Fibroblast of lung (primary cell): ENCODE results near the gene RNASEH2B. TPM values are rescaled to one million over a fixed set of nuclear protein-coding genes. Genes with fewer than 3 reads are reported as not detected.

Experiments used
- DNase-seq, 2 donors: peaks; one replicate each; pipeline versions ENCODE4 v3.0.0 to v3.0.0-alpha.2; 2010; ENCODE audit warnings: low read depth in 2 of 2
- H2AFZ ChIP-seq: 2 replicates; pipeline ENCODE4 v1.5.1; 2012; ENCODE audit warnings: low read length, control low read depth, inconsistent platforms
- H3K27ac ChIP-seq: 2 replicates; pipeline ENCODE4 v1.5.1; 2011; ENCODE audit warnings: low read length, control low read depth; ENCODE audit not compliant: insufficient read depth
- H3K27me3 ChIP-seq: 2 replicates; pipeline ENCODE4 v1.5.1; 2011; ENCODE audit warnings: mild to moderate bottlenecking, low read length; ENCODE audit not compliant: control insufficient read depth, insufficient read depth
- H3K36me3 ChIP-seq: 2 replicates; pipeline ENCODE4 v1.5.1; 2011; ENCODE audit warnings: low read length; ENCODE audit not compliant: control insufficient read depth, insufficient read depth
- H3K4me1 ChIP-seq: 2 replicates; pipeline ENCODE4 v1.5.1; 2011; ENCODE audit warnings: low read length; ENCODE audit not compliant: control insufficient read depth, insufficient read depth; ENCODE audit errors: extremely low read depth
- H3K4me2 ChIP-seq: 2 replicates; pipeline ENCODE4 v1.5.1; 2011; ENCODE audit warnings: low read length, control low read depth; ENCODE audit not compliant: insufficient read depth; ENCODE audit errors: extremely low read depth
- H3K4me3 ChIP-seq, 4 experiments: fragments of 200-600 bp in 1 of 4; sonication (generic) in 1 of 4; replicated peaks in 1 of 4; 2 replicates each; pipeline ENCODE4 v1.5.1; 2011 to 2016; ENCODE audit warnings: low read length in 4 of 4, low read depth in 3 of 4, mild to moderate bottlenecking in 3 of 4, control low read depth in 2 of 4, inconsistent platforms in 1 of 4, mixed read lengths in 1 of 4; ENCODE audit not compliant: insufficient read depth in 1 of 4; ENCODE audit errors: control extremely low read depth in 1 of 4
- H3K79me2 ChIP-seq: 2 replicates; pipeline ENCODE4 v1.5.1; 2012; ENCODE audit warnings: mild to moderate bottlenecking, low read length, inconsistent platforms; ENCODE audit not compliant: control insufficient read depth, insufficient read depth
- H3K9ac ChIP-seq: 2 replicates; pipeline ENCODE4 v1.5.1; 2011; ENCODE audit warnings: mild to moderate bottlenecking, low read length, control low read depth; ENCODE audit not compliant: insufficient read depth
- H3K9me3 ChIP-seq: 2 replicates; pipeline ENCODE4 v1.5.1; 2012; ENCODE audit warnings: low read depth, low read length; ENCODE audit not compliant: control insufficient read depth, insufficient read depth
- H4K20me1 ChIP-seq: 2 replicates; pipeline ENCODE4 v1.5.1; 2011; ENCODE audit warnings: low read length; ENCODE audit not compliant: control insufficient read depth, insufficient read depth; ENCODE audit errors: extremely low read depth
- CTCF ChIP-seq, 2 donors: IDR thresholded peaks in 1 of 2; conservative IDR thresholded peaks in 1 of 2; 1 replicate in 1 of 2; 2 replicates in 1 of 2; pipeline ENCODE4 v1.5.1; 2011 to 2012; ENCODE audit warnings: low read length in 2 of 2, control low read depth in 1 of 2, inconsistent platforms in 1 of 2, low read depth in 1 of 2, mild to moderate bottlenecking in 1 of 2
- EZH2 ChIP-seq: IDR thresholded peaks from 2 replicates; pipeline ENCODE4 v1.5.1; 2012; ENCODE audit warnings: low read length, control low read depth, mild to moderate bottlenecking; ENCODE audit errors: missing control alignments
- polyA plus RNA-seq, 2 donors: library from polyadenylated mRNA; depleted of rRNA in 1 of 2; stranded (reverse) in 1 of 2; unstranded in 1 of 2; fragments of >200 nt; gene quantifications; 2 replicates each; pipeline ENCODE4 v1.2.1, GENCODE V29; 2011 to 2012; ENCODE audit warnings: missing spikeins in 1 of 2
- total RNA-seq: library from RNA; depleted of rRNA; stranded (reverse); fragments of >200 nt; gene quantifications from 2 replicates; pipeline ENCODE4 v1.2.1, GENCODE V29; 2014

Gene RNASEH2B
- total and polyA plus RNA-seq, 2 donors (not counting 1 experiment from before 2014, with no cell fraction given): 24.5 to 68.7 TPM

- TF ChIP-seq CTCF (conservative IDR thresholded peaks at IDR 0.05 in 1 of 2, IDR thresholded peaks at IDR 0.05 in 1 of 2; ENCODE audit: low read depth in 1 of 2, low read length in 2 of 2) (no peak), EZH2 (no peak)
- H3K4me1 ChIP-seq: no peaks in the 10 kb centered on the region
- no peaks in the 10 kb centered on the region for H3K9me3 ChIP-seq
These were observed 88.7 kb downstream of the RNASEH2B start for GRCh38 chr13:50998326-50998725.

GRCh38 chr13:50999641-51000040, 90.0 kb downstream of the RNASEH2B start:
- TF ChIP-seq CTCF (conservative IDR thresholded peaks at IDR 0.05 in 1 of 2, IDR thresholded peaks at IDR 0.05 in 1 of 2; ENCODE audit: low read depth in 1 of 2, low read length in 2 of 2) (no peak), EZH2 (no peak)
- Histone ChIP-seq H2AFZ (no peak overlapping the region), H3K9ac (no peak overlapping the region), H3K4me3 (no peak overlapping the region), H3K27me3 (peaks cover 5% of the 10 kb centered on the region), H3K9me3 (no peaks in the 10 kb centered on the region), H3K4me2 (no peak overlapping the region), H4K20me1 (no peaks in the 10 kb centered on the region), H3K27ac (no peak overlapping the region), H3K79me2 (no peaks in the 10 kb centered on the region), H3K4me1 (no peaks in the 10 kb centered on the region), H3K36me3 (no peaks in the 10 kb centered on the region)
- DNase-seq: no peak

More at GRCh38 chr13:50998326-50998725, 88.7 kb downstream of the RNASEH2B start:
- Histone ChIP-seq H3K27me3 (peaks cover 5% of the 10 kb centered on the region), H3K36me3 (no peaks in the 10 kb centered on the region), H3K4me3 (no peak overlapping the region), H3K9ac (no peak overlapping the region), H2AFZ (no peak overlapping the region), H4K20me1 (no peaks in the 10 kb centered on the region), H3K27ac (no peak overlapping the region), H3K4me2 (no peak overlapping the region), H3K79me2 (no peaks in the 10 kb centered on the region)
- DNase-seq: no peak

- Histone ChIP-seq H3K9me3 (no peaks in the 10 kb centered on the region), H3K36me3 (no peaks in the 10 kb centered on the region), H3K79me2 (no peaks in the 10 kb centered on the region), H3K4me1 (no peaks in the 10 kb centered on the region), H3K27me3 (peaks cover 6% of the 10 kb centered on the region), H2AFZ (no peak overlapping the region), H3K27ac (no peak overlapping the region), H3K9ac (no peak overlapping the region), H3K4me2 (no peak overlapping the region), H4K20me1 (no peaks in the 10 kb centered on the region), H3K4me3 (no peak overlapping the region)
- TF ChIP-seq CTCF (conservative IDR thresholded peaks at IDR 0.05 in 1 of 2, IDR thresholded peaks at IDR 0.05 in 1 of 2; ENCODE audit: low read depth in 1 of 2, low read length in 2 of 2) (no peak), EZH2 (no peak)
- DNase-seq: peak in 1 of 2 donors; percentile 21
These were observed 90.5 kb downstream of the RNASEH2B start for GRCh38 chr13:51000061-51000460.
